Measurements from ENCODE around the gene ZNF787. TPM values are rescaled to one million over a fixed set of nuclear protein-coding genes. Genes with fewer than 3 reads are reported as not detected.

ZNF787 gene
- total and polyA plus RNA-seq, 9 donors = 22.0 to 34.4 (median 24.7) TPM

GRCh38 chr19:56138069-56138468, 17.0 kb upstream of the ZNF787 start:
- H3K27ac ChIP-seq (ENCODE audit: low read length) = no peak overlapping the region
- H3K36me3 ChIP-seq (ENCODE audit: control insufficient read depth, insufficient read depth, low read length) = no peaks in the 10 kb centered on the region
- no peak for DNase-seq
- no peaks in the 10 kb centered on the region for H3K27me3 ChIP-seq (ENCODE audit: control insufficient read depth, insufficient read depth, low read length)
- no peaks in the 10 kb centered on the region for H3K9me3 ChIP-seq (replicated peaks; ENCODE audit: control insufficient read depth, low read depth, low read length)
- H3K4me1 ChIP-seq (ENCODE audit: control insufficient read depth, insufficient read depth, low read length) = peaks cover 23% of the 10 kb centered on the region
- no peak overlapping the region for H3K4me3 ChIP-seq (ENCODE audit: low read length)
- 100% methylated on average over 1 of the region's 3 CpGs for WGBS (ENCODE audit: insufficient coverage)

GRCh38 chr19:56137405-56137804, 16.3 kb upstream of the ZNF787 start:
- H3K9me3 ChIP-seq (replicated peaks; ENCODE audit: control insufficient read depth, low read depth, low read length) = no peaks in the 10 kb centered on the region
- no peak overlapping the region for H3K4me3 ChIP-seq (ENCODE audit: low read length)
- peaks cover 21% of the 10 kb centered on the region for H3K4me1 ChIP-seq (ENCODE audit: control insufficient read depth, insufficient read depth, low read length)
- H3K36me3 ChIP-seq (ENCODE audit: control insufficient read depth, insufficient read depth, low read length) = no peaks in the 10 kb centered on the region
- DNase-seq = no peak
- no peaks in the 10 kb centered on the region for H3K27me3 ChIP-seq (ENCODE audit: control insufficient read depth, insufficient read depth, low read length)
- H3K27ac ChIP-seq (ENCODE audit: low read length) = no peak overlapping the region
- 48% methylated on average over 4 of the region's 6 CpGs for WGBS (ENCODE audit: insufficient coverage)

DNA sequence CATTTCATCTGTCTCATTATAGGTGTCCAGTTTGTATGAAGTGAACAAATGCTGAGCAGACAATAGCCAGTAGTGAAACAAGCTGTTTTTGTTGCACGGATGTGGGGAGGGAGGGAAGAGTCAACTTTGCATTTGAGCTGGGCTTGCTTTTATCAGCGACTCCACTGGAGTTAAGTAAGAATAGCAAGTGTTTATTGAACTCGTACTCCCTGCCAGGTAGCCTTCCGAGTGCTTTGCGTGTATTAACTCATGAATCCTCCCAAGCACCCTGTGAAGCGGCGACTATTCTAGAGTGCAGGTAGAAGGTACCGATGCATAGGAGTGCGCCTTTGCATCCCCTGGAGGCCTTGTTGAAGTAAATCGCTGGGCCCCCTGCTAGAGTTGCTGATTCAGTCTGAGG, 15.3 kb upstream of the ZNF787 start:
- Histone ChIP-seq H3K36me3 (ENCODE audit: control insufficient read depth, insufficient read depth, low read length) (no peaks in the 10 kb centered on the region), H3K27ac (ENCODE audit: low read length) (no peak overlapping the region), H3K4me3 (ENCODE audit: low read length) (no peak overlapping the region), H3K4me1 (ENCODE audit: control insufficient read depth, insufficient read depth, low read length) (peaks cover 18% of the 10 kb centered on the region), H3K27me3 (ENCODE audit: control insufficient read depth, insufficient read depth, low read length) (no peaks in the 10 kb centered on the region), H3K9me3 (replicated peaks; ENCODE audit: control insufficient read depth, low read depth, low read length) (no peaks in the 10 kb centered on the region)
- 52% methylated on average over 7 of the region's 10 CpGs for WGBS (ENCODE audit: insufficient coverage)
- no peak for DNase-seq

GRCh38 chr19:56134654-56134921, 13.5 kb upstream of the ZNF787 start:
- no peak for DNase-seq

DNA sequence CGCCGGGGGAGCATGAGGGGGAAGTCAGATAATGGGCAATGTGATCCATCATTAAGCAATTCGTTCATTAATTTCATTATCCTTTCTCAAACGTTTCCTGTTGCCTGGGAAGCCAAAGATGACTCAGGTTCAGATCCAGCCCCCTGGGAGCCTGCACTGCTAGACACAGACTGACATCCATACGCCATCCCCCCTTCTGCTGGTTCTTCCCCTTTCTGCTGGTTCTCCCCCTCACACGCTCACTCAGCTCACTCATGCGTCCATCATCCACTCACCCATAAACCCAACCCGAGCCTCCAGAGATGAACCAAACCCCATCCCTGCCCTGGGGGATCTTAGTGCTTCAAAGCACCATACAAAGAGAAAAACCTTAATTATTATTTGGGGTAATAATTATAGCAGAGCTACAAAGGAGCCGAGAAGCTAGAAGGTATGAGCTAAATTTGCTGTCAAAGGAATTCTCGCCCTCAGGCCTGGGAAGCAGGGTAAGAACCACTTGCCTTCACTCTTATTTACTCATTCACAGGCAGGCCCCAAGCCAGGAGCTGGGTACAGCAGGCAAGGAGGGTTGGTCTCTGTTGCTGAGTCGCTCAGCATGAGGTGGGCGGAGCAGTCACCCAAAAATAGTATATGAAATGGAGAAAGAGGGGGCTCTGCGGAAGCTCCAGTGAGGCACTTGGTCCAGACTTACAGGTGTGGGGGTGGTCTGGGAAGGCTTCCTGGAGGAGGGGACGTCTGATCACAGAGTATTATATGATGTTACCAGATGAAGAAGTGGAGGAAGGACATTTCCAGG, 13.0 kb upstream of the ZNF787 start:
- H3K27ac ChIP-seq (ENCODE audit: low read length) = no peak overlapping the region
- WGBS (ENCODE audit: insufficient coverage) = 58% methylated on average over 4 of the region's 14 CpGs
- no peak for DNase-seq
- H3K4me3 ChIP-seq (ENCODE audit: low read length) = no peak overlapping the region
- peaks cover 10% of the 10 kb centered on the region for H3K4me1 ChIP-seq (ENCODE audit: control insufficient read depth, insufficient read depth, low read length)
- no peaks in the 10 kb centered on the region for H3K36me3 ChIP-seq (ENCODE audit: control insufficient read depth, insufficient read depth, low read length)
- H3K27me3 ChIP-seq (ENCODE audit: control insufficient read depth, insufficient read depth, low read length) = no peaks in the 10 kb centered on the region
- H3K9me3 ChIP-seq (replicated peaks; ENCODE audit: control insufficient read depth, low read depth, low read length) = no peaks in the 10 kb centered on the region

More at GRCh38 chr19:56134654-56134921, 13.5 kb upstream of the ZNF787 start:
- Histone ChIP-seq H3K27ac (ENCODE audit: low read length) (no peak overlapping the region), H3K4me3 (ENCODE audit: low read length) (no peak overlapping the region), H3K36me3 (ENCODE audit: control insufficient read depth, insufficient read depth, low read length) (no peaks in the 10 kb centered on the region), H3K9me3 (replicated peaks; ENCODE audit: control insufficient read depth, low read depth, low read length) (no peaks in the 10 kb centered on the region), H3K4me1 (ENCODE audit: control insufficient read depth, insufficient read depth, low read length) (peaks cover 10% of the 10 kb centered on the region), H3K27me3 (ENCODE audit: control insufficient read depth, insufficient read depth, low read length) (no peaks in the 10 kb centered on the region)
- WGBS (ENCODE audit: insufficient coverage) = 71% methylated on average over 2 of the region's 5 CpGs

GRCh38 chr19:56132316-56132822, 11.3 kb upstream of the ZNF787 start:
- WGBS (ENCODE audit: insufficient coverage) = 37% methylated on average over 13 of the region's 14 CpGs
- peaks cover 10% of the 10 kb centered on the region for H3K4me1 ChIP-seq (ENCODE audit: control insufficient read depth, insufficient read depth, low read length)
- H3K36me3 ChIP-seq (ENCODE audit: control insufficient read depth, insufficient read depth, low read length) = no peaks in the 10 kb centered on the region
- H3K27me3 ChIP-seq (ENCODE audit: control insufficient read depth, insufficient read depth, low read length) = no peaks in the 10 kb centered on the region
- H3K27ac ChIP-seq (ENCODE audit: low read length) = peak overlapping the region; percentile 71
- no peak overlapping the region for H3K4me3 ChIP-seq (ENCODE audit: low read length)
- DNase-seq = peak; percentile 43
- H3K9me3 ChIP-seq (replicated peaks; ENCODE audit: control insufficient read depth, low read depth, low read length) = no peaks in the 10 kb centered on the region

GRCh38 chr19:56131651-56132050, 10.6 kb upstream of the ZNF787 start:
- H3K4me3 ChIP-seq (ENCODE audit: low read length) = no peak overlapping the region
- 91% methylated on average over 6 of the region's 8 CpGs for WGBS (ENCODE audit: insufficient coverage)

DNA sequence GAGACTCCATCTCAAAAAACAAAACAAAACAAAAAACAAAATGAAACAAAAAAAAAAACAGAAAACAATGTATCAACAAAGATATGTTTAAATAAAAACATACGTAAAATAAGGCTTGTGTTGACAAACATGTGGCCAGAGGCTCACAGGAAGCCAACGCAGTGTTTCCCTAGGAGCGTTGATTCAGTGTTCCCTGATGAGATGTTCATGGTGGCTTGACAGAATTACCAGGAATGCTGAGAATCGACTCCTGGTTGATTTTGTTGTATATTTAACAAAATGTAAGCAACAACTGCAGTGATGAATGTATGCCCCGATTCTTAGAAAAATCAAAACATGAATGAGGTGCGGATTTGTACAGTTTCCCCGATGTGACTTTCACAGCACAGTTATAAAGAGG, 8.9 kb upstream of the ZNF787 start:
- H3K9me3 ChIP-seq (replicated peaks; ENCODE audit: control insufficient read depth, low read depth, low read length) = no peaks in the 10 kb centered on the region
- H3K27ac ChIP-seq (ENCODE audit: low read length) = no peak overlapping the region
- no peaks in the 10 kb centered on the region for H3K27me3 ChIP-seq (ENCODE audit: control insufficient read depth, insufficient read depth, low read length)
- no peak for DNase-seq
- H3K4me1 ChIP-seq (ENCODE audit: control insufficient read depth, insufficient read depth, low read length) = peaks cover 33% of the 10 kb centered on the region
- H3K36me3 ChIP-seq (ENCODE audit: control insufficient read depth, insufficient read depth, low read length) = no peaks in the 10 kb centered on the region
- WGBS (ENCODE audit: insufficient coverage) = 70% methylated on average over 5 of the region's 7 CpGs
- H3K4me3 ChIP-seq (ENCODE audit: low read length) = no peak overlapping the region

More at GRCh38 chr19:56131651-56132050, 10.6 kb upstream of the ZNF787 start:
- no peak for DNase-seq
- no peaks in the 10 kb centered on the region for H3K27me3 ChIP-seq (ENCODE audit: control insufficient read depth, insufficient read depth, low read length)
- no peak overlapping the region for H3K27ac ChIP-seq (ENCODE audit: low read length)
- no peaks in the 10 kb centered on the region for H3K9me3 ChIP-seq (replicated peaks; ENCODE audit: control insufficient read depth, low read depth, low read length)
- H3K4me1 ChIP-seq (ENCODE audit: control insufficient read depth, insufficient read depth, low read length) = peaks cover 17% of the 10 kb centered on the region
- H3K36me3 ChIP-seq (ENCODE audit: control insufficient read depth, insufficient read depth, low read length) = no peaks in the 10 kb centered on the region

DNA sequence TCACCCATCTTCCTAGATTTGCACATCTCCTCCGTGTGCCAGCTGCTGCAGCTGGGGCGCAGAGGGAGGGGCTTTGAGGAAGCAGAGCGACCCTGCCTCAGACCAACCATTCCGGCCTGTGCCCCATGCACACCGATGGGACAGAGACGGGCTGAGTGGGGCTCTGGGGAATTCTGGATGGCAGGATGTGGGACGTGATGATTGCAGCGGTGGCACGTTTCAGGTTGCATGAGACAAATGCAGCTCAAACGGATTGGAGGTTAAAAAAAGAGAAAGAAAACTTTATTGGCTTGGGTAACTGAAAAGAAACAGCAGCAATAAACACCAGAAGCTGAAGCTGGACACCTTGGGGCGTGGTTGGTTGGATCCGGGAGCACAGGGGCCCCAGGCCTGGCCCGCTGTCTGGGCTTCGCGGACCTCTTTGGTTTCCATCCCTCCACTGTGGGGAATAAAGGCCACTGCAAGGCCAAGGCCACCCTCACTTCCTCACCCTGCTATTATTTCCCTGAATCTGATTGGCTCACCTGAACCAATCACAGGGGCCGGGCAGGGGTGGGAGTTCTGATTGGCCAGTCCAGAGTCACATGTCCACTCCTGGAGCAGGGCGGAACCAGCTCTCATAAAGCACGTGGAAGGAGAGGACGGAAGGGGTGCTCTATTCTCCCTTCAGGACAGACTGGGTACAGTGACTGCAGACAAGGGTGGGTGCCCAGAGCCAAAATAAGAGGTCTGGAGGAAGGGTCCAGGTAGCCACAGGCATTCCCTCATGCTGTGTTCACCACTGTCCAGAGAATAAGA, 6.1 kb upstream of the ZNF787 start:
- 90% methylated on average over 15 of the region's 19 CpGs for WGBS (ENCODE audit: insufficient coverage)
- Histone ChIP-seq H3K27me3 (ENCODE audit: control insufficient read depth, insufficient read depth, low read length) (no peaks in the 10 kb centered on the region), H3K4me1 (ENCODE audit: control insufficient read depth, insufficient read depth, low read length) (peaks cover 39% of the 10 kb centered on the region), H3K36me3 (ENCODE audit: control insufficient read depth, insufficient read depth, low read length) (no peaks in the 10 kb centered on the region), H3K27ac (ENCODE audit: low read length) (peak overlapping the region; percentile 90), H3K4me3 (ENCODE audit: low read length) (no peak overlapping the region), H3K9me3 (replicated peaks; ENCODE audit: control insufficient read depth, low read depth, low read length) (no peaks in the 10 kb centered on the region)
- DNase-seq = no peak

DNA sequence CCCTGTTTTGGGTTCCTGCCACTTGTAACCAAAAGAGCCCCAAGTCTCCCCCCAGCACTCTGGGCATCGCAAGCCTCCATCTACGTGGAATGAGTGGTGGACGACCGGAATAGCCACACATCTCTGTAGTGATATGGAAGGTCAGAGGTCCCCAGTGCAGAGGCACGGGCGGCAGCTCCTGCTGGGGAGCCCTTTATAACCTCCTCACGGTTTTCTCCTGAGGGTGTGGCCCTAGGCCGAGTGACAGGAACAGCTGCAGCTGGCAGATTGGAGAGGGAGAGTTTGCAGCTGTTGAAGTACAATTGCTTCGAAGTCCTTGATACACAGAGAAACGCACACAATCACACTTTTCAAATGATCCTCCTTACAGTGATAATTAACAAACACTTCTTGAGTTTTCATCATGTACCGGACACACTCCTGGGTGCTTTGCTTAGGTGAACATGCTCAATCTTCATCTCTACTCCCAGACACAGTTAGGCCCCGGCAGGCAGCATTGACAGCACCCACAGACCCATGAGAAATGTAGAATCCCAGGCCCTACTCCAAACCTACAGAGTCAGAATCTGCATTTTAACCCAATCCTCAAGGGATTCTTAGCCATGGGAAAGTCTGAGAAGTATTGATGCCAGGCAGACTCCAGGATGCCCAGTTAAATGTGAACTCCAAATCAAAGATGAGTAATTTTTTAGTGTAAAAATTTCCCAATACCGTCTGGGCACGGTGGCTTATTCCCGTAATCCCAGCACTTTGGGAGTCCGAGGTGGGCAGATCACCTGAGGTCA, 4.9 kb upstream of the ZNF787 start:
- no peaks in the 10 kb centered on the region for H3K36me3 ChIP-seq (ENCODE audit: control insufficient read depth, insufficient read depth, low read length)
- H3K4me1 ChIP-seq (ENCODE audit: control insufficient read depth, insufficient read depth, low read length) = peaks cover 43% of the 10 kb centered on the region
- no peaks in the 10 kb centered on the region for H3K9me3 ChIP-seq (replicated peaks; ENCODE audit: control insufficient read depth, low read depth, low read length)
- 77% methylated on average over 7 of the region's 16 CpGs for WGBS (ENCODE audit: insufficient coverage)
- no peaks in the 10 kb centered on the region for H3K27me3 ChIP-seq (ENCODE audit: control insufficient read depth, insufficient read depth, low read length)
- DNase-seq = peak; percentile 91
- H3K4me3 ChIP-seq (ENCODE audit: low read length) = no peak overlapping the region
- H3K27ac ChIP-seq (ENCODE audit: low read length) = peak overlapping the region; percentile 90
